ENCODE measurements around the gene FCHSD2. TPM values are rescaled to one million over a fixed set of nuclear protein-coding genes. Genes with fewer than 3 reads are reported as not detected.

FCHSD2 gene
- total RNA-seq, 1 donor from 2014 or later, result 59.0 TPM

DNA sequence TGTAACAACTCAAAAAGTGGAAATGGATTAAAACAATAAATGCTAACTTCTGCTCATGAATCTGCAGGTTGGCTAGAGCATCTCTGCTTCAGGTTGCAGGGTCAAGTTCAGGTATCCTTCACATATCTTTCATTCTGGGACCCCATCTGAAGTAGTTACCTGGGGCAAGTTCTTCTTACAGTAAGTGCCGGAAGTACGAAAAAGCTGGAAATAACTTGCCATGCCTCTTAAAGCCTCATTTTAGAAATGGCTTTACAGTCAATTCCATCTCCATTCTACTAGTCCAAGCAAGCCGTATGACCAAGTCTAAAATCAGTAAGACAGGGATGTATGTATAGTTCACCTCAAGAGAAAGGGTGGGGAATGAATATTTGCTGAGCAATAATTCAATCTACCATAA, 93.7 kb downstream of the FCHSD2 start:
- ATAC-seq, result no peak
- TF ChIP-seq, protein P1, sequence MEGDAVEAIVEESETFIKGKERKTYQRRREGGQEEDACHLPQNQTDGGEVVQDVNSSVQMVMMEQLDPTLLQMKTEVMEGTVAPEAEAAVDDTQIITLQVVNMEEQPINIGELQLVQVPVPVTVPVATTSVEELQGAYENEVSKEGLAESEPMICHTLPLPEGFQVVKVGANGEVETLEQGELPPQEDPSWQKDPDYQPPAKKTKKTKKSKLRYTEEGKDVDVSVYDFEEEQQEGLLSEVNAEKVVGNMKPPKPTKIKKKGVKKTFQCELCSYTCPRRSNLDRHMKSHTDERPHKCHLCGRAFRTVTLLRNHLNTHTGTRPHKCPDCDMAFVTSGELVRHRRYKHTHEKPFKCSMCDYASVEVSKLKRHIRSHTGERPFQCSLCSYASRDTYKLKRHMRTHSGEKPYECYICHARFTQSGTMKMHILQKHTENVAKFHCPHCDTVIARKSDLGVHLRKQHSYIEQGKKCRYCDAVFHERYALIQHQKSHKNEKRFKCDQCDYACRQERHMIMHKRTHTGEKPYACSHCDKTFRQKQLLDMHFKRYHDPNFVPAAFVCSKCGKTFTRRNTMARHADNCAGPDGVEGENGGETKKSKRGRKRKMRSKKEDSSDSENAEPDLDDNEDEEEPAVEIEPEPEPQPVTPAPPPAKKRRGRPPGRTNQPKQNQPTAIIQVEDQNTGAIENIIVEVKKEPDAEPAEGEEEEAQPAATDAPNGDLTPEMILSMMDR (IDR thresholded peaks at IDR 0.05), result no peak
- H3K9me3 ChIP-seq, result no peaks in the 10 kb centered on the region
- peaks cover 20% of the 10 kb centered on the region for H3K4me1 ChIP-seq
- no peak for DNase-seq
- peak overlapping the region; percentile 26 for H3K27ac ChIP-seq
- no peaks in the 10 kb centered on the region for H3K27me3 ChIP-seq (ENCODE audit: low read depth)
- H3K36me3 ChIP-seq, result no peaks in the 10 kb centered on the region
- no peak overlapping the region for H3K4me3 ChIP-seq
- intact Hi-C loops (cut with DNase I), result no loop called here

DNA sequence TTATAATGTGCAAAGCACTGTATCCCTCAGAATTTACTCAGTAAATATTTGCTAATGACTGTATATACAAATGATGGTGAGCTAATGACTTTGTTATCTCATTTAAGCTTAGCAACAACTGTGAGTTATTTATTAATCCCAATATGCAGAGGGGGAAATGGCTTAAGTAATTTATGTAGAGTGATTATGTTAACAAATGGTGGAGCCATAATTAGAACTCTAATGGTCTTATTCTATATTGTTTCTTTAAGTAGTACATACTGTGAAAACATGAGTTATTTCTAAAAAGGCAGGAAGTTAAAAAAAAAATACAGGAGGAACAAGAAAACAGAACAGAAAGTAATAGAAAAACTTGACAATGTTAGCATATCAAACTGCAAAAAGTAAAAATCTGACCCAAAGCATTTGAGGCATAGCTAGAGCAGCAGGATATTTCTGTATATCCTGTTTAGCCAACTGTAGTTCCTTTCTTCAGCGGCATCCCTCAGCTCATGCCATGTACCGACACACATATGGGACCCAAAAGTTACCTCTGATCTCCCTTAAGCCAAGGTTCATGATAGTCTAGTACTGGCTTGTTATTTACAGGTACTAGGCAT, 94.2 kb downstream of the FCHSD2 start:
- intact Hi-C loops (cut with DNase I), result no loop called here
- no peak for DNase-seq

DNA sequence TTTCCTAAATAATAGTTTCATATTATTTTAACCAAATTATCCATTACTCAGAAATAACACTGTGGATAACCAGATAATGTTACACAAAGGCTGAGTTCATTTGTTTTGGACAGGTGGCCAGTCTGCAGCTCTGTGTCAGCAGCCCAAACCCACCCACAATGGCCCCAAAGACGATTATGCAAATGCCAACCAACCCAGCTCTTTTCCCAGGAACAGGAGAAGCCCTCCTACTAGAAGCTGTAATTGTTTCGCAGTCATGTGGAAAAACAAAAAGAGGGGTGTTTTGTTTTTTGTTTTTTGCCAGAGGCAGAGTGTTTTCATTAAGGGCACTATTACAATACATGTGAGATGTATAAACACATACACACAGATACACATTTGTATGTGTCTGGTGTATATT, 102.1 kb downstream of the FCHSD2 start:
- intact Hi-C loops (cut with DNase I), result no loop called here

More for the DNA sequence above, 94.2 kb downstream of the FCHSD2 start:
- Histone ChIP-seq H3K4me3 (no peak overlapping the region), H3K27me3 (ENCODE audit: low read depth) (no peaks in the 10 kb centered on the region), H3K4me1 (peaks cover 20% of the 10 kb centered on the region), H3K9me3 (no peaks in the 10 kb centered on the region), H3K36me3 (no peaks in the 10 kb centered on the region), H3K27ac (peak overlapping the region; percentile 26)
- TF ChIP-seq, protein P1 (IDR thresholded peaks at IDR 0.05), result no peak
- ATAC-seq, result peak in 1 of 2 donors; percentile 36

DNA sequence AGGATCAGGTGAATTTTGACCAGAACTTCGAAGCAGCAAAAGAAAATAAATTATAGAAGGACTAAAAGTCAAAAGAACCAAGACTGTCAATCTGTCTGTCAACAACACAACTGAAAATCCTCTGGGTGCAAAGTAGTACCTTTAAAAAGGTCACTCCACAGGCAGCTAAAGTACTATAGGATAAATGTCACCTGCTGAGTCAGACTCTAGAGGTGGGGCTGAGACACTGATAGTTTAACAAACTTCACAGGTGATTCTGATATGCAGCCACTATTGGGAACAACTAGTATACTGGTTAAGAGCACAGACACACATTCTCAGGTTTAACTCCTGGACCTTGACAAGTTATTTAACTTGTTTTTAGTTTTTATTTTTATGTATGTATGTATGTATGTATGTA, 107.3 kb downstream of the FCHSD2 start:
- Histone ChIP-seq H3K4me3 (no peak overlapping the region), H3K9me3 (no peaks in the 10 kb centered on the region), H3K4me1 (peaks cover 10% of the 10 kb centered on the region), H3K27ac (no peak overlapping the region), H3K36me3 (no peaks in the 10 kb centered on the region), H3K27me3 (ENCODE audit: low read depth) (no peaks in the 10 kb centered on the region)
- peak in 1 of 2 donors; percentile 33 for ATAC-seq
- DNase-seq, result no peak
- intact Hi-C loops (cut with DNase I), result no loop called here
- TF ChIP-seq, protein P1 (IDR thresholded peaks at IDR 0.05), result no peak

More for the DNA sequence above, 102.1 kb downstream of the FCHSD2 start:
- TF ChIP-seq, protein P1 (IDR thresholded peaks at IDR 0.05), result no peak
- Histone ChIP-seq H3K4me3 (no peak overlapping the region), H3K27me3 (ENCODE audit: low read depth) (no peaks in the 10 kb centered on the region), H3K27ac (no peak overlapping the region), H3K4me1 (no peaks in the 10 kb centered on the region), H3K36me3 (no peaks in the 10 kb centered on the region), H3K9me3 (no peaks in the 10 kb centered on the region)
- DNase-seq, result no peak
- ATAC-seq, result no peak

DNA sequence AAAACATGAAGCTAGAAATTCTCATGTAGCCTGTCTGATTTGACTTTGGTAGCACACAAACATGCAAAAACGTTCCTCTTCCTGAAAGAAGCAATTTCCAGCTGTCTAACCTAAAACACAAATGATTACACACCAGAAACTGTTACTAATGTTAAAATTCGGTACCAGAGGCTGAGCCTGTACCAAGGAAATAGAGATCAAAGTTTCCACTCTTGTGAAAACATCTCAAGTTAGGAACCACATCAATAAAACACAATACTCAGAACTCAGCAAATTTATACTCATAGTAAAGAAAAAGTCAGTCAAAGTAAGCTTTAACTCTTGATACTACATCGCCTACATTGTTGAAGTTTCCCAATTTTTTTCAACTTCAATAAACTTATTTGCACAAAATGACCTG, 107.8 kb downstream of the FCHSD2 start:
- intact Hi-C loops (cut with DNase I), result no loop called here
- H3K27ac ChIP-seq, result no peak overlapping the region

More for the DNA sequence above, 107.8 kb downstream of the FCHSD2 start:
- Histone ChIP-seq H3K4me3 (no peak overlapping the region), H3K36me3 (no peaks in the 10 kb centered on the region), H3K4me1 (peaks cover 10% of the 10 kb centered on the region), H3K9me3 (no peaks in the 10 kb centered on the region), H3K27me3 (ENCODE audit: low read depth) (no peaks in the 10 kb centered on the region)
- ATAC-seq, result no peak
- TF ChIP-seq, protein P1 (IDR thresholded peaks at IDR 0.05), result no peak
- no peak for DNase-seq
